22Rv1 (cell line): ENCODE results near the gene NAA35.
A peak's percentile ranks its signal among the peaks of the same experiment; 100 is the strongest.
"Not testable (repeated sequence)": the region's sequence is repeated elsewhere in the genome, so short reads cannot be mapped to it uniquely, and the experiment has no call there.

Experiments
- H3K27ac ChIP-seq: fragments of 450-650 bp; 2 replicates; pipeline ENCODE4 v1.5.1; 2017
- ZFX ChIP-seq: fragments of 450-650 bp; IDR thresholded peaks from 2 replicates; pipeline ENCODE4 v1.6.1; 2017; ENCODE audit warnings: antibody characterized with exemption, borderline replicate concordance
- TF ChIP-seq, protein P1 (sequence below): fragments of 450-650 bp; IDR thresholded peaks from 2 replicates; pipeline ENCODE4 v1.5.1; 2017; ENCODE audit warnings: mild to moderate bottlenecking

NAA35 gene

DNA sequence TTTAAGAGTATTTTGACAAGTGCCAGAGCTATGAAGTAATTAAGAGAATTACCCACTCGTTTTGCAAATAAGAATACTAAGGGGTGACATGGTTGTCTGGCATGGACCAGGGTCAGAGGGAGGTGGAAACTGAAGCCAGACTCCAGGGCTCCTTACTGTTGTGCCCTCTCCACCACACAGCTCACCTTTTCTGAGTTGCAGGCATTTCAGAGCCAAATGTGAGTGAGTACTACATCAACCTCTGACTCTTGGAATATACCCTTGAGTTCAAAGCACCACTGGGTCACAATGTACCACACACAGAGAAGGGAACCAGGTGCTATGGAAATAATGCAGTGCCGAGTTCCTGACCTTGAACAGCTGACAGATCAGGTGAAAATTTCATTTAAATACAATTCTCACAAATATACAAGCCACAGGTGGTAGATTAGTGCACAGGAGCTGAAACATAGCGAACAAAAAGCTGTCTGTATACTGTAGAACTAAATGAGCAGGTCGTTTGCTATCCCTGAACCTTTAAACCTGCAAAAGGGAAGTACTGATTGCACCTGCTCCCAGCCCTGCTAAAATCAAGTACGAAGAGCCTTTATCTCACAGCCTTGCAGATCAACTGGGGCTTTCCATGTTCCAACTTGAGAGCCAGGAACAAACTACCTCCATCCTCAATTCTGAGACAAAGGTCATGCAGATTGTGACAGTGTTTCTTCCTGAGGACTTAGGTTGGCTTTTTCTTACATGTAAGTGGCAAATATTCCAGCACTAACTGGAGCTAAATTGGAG lies 101.4 kb downstream of the NAA35 start:
- no peak overlapping the region for H3K27ac ChIP-seq
- TF ChIP-seq, protein P1, sequence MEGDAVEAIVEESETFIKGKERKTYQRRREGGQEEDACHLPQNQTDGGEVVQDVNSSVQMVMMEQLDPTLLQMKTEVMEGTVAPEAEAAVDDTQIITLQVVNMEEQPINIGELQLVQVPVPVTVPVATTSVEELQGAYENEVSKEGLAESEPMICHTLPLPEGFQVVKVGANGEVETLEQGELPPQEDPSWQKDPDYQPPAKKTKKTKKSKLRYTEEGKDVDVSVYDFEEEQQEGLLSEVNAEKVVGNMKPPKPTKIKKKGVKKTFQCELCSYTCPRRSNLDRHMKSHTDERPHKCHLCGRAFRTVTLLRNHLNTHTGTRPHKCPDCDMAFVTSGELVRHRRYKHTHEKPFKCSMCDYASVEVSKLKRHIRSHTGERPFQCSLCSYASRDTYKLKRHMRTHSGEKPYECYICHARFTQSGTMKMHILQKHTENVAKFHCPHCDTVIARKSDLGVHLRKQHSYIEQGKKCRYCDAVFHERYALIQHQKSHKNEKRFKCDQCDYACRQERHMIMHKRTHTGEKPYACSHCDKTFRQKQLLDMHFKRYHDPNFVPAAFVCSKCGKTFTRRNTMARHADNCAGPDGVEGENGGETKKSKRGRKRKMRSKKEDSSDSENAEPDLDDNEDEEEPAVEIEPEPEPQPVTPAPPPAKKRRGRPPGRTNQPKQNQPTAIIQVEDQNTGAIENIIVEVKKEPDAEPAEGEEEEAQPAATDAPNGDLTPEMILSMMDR = no peak
- no peak for TF ChIP-seq ZFX

DNA sequence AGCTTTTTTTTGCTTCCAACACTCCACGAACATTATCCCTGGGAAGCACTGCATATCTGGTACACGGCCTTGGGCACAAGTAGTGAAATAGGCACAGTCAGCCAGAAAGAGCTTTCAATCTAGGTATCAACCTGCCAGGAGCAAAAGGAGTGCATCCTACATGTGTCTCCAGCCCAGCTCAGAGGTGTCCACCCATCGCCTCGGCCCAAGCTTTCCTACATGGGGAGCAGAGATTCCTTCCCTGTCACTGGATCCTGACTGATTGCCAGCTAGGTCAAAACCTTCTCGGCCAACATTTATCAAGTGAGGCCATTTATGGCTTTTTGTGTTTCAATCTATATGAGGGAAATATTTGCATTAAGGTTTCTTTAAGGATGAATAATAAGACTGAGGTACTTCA lies 102.6 kb downstream of the NAA35 start:
- TF ChIP-seq, protein P1 = no peak
- no peak for TF ChIP-seq ZFX
- no peak overlapping the region for H3K27ac ChIP-seq

DNA sequence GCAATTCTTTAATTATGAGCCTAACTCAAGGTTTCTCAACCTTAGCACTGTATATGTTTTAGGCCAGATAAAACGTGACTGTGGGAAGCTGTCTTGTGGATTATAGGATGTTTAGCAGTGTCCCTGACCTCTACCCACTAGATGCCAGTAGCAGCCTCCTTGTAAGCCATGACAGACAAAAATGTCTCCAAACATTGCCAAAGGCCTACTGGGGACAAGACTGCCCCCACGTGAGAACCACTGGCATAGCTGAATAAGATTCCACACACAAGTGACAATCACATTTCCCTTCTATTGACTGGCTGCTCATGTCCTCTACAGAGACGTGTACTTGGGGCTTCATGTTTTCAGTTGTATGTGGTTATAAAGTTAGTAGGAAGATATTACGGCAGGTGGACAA lies 103.1 kb downstream of the NAA35 start:
- TF ChIP-seq ZFX = no peak
- TF ChIP-seq, protein P1 = no peak
- H3K27ac ChIP-seq = no peak overlapping the region

DNA sequence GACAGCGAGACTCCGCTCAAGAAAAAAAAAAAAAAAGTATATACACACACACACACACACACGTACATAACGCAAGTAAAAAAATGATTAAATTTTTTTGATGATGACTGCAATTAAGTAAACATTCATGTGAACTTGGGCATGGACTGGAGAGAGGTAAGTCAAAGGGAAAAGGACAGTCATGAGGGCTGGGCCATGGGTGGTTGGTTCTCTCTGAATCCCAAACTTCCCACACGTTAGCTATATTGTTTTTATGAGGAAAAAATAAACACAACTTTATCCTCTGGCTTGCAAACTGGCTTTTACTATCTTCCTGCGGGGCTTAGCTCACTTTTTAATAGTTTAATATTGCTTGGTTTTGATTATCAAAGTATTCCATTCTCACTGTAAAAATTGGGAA lies 104.7 kb downstream of the NAA35 start:
- TF ChIP-seq, protein P1 = no peak
- no peak for TF ChIP-seq ZFX

DNA sequence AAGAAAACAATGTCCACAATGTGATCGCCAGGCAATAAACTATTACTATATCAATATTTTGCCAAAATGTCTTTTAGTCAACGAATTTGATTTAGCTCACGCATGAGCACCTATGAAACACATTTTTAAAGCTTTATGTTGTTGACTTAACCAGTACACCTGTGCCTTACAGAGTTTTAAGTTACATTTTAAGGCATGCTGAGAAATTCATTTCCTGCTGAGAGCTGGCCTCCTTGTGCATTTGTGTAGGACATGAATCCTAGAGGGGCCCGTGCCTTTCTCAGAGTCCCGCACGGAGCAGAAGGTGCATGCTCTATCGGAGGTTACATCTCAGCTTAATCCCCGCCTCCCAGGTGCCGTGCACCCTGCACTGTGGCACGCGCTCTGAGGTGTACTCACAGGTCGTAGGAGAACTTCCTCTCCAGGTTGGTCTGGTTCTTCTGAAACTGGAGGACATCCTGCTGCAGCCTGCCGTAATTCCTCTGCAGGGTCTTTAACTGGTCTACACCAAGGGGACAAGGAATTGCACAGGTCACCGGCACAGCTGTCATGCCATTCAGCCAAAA lies 105.2 kb downstream of the NAA35 start:
- TF ChIP-seq, protein P1 = no peak
- no peak for TF ChIP-seq ZFX
- H3K27ac ChIP-seq = peak overlapping the region; percentile 53

More for the DNA sequence above, 104.7 kb downstream of the NAA35 start:
- H3K27ac ChIP-seq = peak overlapping the region; percentile 53

DNA sequence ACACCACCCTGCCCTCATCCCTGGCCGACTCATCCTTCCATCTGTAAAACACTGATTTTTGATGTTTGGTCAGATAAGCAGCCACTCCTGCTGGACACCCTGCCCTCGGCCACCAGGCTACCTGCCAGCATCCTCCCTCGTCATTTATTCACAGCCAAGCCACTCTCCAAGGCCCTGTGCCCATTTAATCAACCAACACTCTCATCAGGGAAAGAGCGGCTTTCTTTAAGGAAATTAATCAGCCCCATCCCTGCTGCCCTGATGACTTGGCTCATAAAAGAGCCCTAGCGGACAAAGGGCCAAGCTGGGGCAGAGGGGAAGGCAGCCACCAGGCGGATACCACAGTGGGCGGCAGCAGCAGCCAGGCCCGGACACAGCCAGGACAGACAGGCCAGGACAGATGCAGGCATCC lies 106.0 kb downstream of the NAA35 start:
- no peak for TF ChIP-seq ZFX
- TF ChIP-seq, protein P1 = no peak
- no peak overlapping the region; the same call in 1 of the 2 replicates for H3K27ac ChIP-seq

DNA sequence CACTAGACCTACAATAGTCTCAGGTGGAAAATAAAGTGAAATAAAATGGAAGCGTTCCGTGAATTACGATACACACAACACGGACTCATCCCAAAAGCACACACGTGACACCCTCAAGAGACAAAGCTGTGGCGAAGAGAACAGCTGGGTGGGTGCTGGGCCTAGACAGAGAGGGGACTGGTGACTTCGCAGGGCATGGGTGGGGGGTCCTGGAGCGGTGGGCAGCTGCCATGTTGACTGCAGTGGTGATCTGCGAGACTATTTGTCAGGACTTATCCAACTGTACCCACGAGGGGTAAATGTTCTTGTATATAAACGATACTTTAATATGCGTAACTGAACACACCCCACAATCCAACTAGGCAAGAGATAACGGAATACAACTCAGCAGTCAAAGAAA lies 106.4 kb downstream of the NAA35 start:
- no peak for TF ChIP-seq ZFX
- TF ChIP-seq, protein P1 = no peak
- H3K27ac ChIP-seq = no peak overlapping the region

DNA sequence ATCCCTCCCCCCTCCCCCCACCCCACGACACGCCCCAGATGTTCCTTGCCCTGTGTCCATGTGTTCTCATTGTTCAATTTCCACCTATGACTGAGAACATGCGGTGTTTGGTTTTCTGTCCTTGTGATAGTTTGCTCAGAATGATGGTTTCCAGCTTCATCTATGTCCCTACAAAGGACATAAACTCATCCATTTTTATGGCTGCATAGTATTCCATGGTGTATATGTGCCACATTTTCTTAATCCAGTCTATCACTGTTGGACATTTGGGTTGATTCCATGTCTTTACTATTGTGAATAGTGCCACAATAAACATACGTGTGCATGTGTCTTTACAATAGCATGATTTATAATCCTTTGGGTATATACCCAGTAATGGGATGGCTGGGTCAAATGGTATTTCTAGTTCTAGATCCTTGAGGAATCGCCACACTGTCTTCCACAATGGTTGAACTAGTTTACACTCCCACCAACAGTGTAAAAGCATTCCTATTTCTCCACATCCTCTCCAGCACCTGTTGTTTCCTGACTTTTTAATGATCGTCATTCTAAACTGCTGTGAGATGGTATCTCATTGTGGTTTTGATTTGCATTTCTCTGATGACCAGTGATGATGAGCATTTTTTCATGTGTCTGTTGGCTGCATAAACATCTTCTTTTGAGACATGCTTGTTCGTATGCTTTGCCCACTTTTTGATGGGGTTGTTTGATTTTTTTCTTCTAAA lies 107.2 kb downstream of the NAA35 start:
- not testable (repeated sequence) for H3K27ac ChIP-seq
